CD14-positive monocyte (primary cell): ENCODE measurements around the gene CFAP74. TPM values are rescaled to one million over a fixed set of nuclear protein-coding genes. Genes with fewer than 3 reads are reported as not detected.
"Not testable (repeated sequence)": the region's sequence is repeated elsewhere in the genome, so short reads cannot be mapped to it uniquely, and the experiment has no call there.

Source experiments
- DNase-seq, 3 donors: peaks; one replicate each; pipeline ENCODE4 v3.0.0-alpha.2; 2011 to 2022
- H2AFZ ChIP-seq: 2 replicates; pipeline ENCODE4 v1.6.0; 2012; ENCODE audit warnings: mild to moderate bottlenecking, low read depth, low read length, inconsistent platforms; ENCODE audit not compliant: insufficient read depth, poor library complexity, severe bottlenecking
- H3K27ac ChIP-seq, 2 donors: 1 replicate in 1 of 2; 2 replicates in 1 of 2; pipeline ENCODE4 v1.5.1; 2012 to 2013; ENCODE audit warnings: low read length in 2 of 2, control low read depth in 1 of 2, inconsistent platforms in 1 of 2, low read depth in 1 of 2, mild to moderate bottlenecking in 1 of 2
- H3K27me3 ChIP-seq, 2 donors: one replicate each; pipeline versions ENCODE4 v1.6.0 to v1.6.1; 2011 to 2013; ENCODE audit warnings: low read length in 2 of 2; ENCODE audit not compliant: control insufficient read depth in 2 of 2, insufficient read depth in 2 of 2
- H3K36me3 ChIP-seq, 2 donors: replicated peaks in 1 of 2; 1 replicate in 1 of 2; 2 replicates in 1 of 2; pipeline versions ENCODE4 v1.5.1 to v1.6.1; 2012 to 2013; ENCODE audit warnings: low read length in 2 of 2, control low read depth in 1 of 2, inconsistent platforms in 1 of 2, mild to moderate bottlenecking in 1 of 2; ENCODE audit not compliant: insufficient read depth in 2 of 2, control insufficient read depth in 1 of 2
- H3K4me1 ChIP-seq, 2 donors: 1 replicate in 1 of 2; 2 replicates in 1 of 2; pipeline versions ENCODE4 v1.5.1 to v1.6.1; 2012 to 2013; ENCODE audit warnings: low read length in 2 of 2, control low read depth in 1 of 2, inconsistent platforms in 1 of 2, mild to moderate bottlenecking in 1 of 2, moderate library complexity in 1 of 2; ENCODE audit not compliant: insufficient read depth in 2 of 2, control insufficient read depth in 1 of 2
- H3K4me2 ChIP-seq: replicated peaks from 2 replicates; pipeline ENCODE3; 2012; ENCODE audit warnings: low read length, moderate library complexity, mild to moderate bottlenecking; ENCODE audit not compliant: poor library complexity, severe bottlenecking; ENCODE audit errors: extremely low read depth
- H3K4me3 ChIP-seq, 3 experiments: fragments of 200-600 bp in 1 of 3; sonication (generic) in 1 of 3; replicated peaks in 1 of 3; 1 replicate in 2 of 3; 2 replicates in 1 of 3; pipeline ENCODE4 v1.5.1; 2011 to 2013; ENCODE audit warnings: low read length in 3 of 3, mild to moderate bottlenecking in 3 of 3, control low read depth in 2 of 3, low read depth in 2 of 3, inconsistent platforms in 1 of 3, moderate library complexity in 1 of 3
- H3K79me2 ChIP-seq: 2 replicates; pipeline ENCODE4 v1.6.0; 2012; ENCODE audit warnings: mild to moderate bottlenecking, control low read depth, inconsistent platforms, low read length, moderate library complexity; ENCODE audit not compliant: insufficient read depth
- H3K9ac ChIP-seq: 2 replicates; pipeline ENCODE4 v1.6.0; 2017; ENCODE audit warnings: low read length, mild to moderate bottlenecking; ENCODE audit not compliant: insufficient read depth, poor library complexity, severe bottlenecking
- H3K9me3 ChIP-seq, 2 donors: replicated peaks in 1 of 2; 1 replicate in 1 of 2; 2 replicates in 1 of 2; pipeline versions ENCODE4 v1.5.1 to v1.6.1; 2012 to 2013; ENCODE audit warnings: low read length in 2 of 2, control low read depth in 1 of 2; ENCODE audit not compliant: control insufficient read depth in 1 of 2, insufficient read depth in 1 of 2
- H4K20me1 ChIP-seq: 2 replicates; pipeline ENCODE4 v1.6.0; 2012; ENCODE audit warnings: mild to moderate bottlenecking, low read length, control low read depth, moderate library complexity; ENCODE audit not compliant: insufficient read depth
- H3K27ac Mint-ChIP-seq, 7 donors: one replicate each; pipeline ENCODE4 v1.8.0; 2020; ENCODE audit warnings: mild to moderate bottlenecking in 7 of 7, mixed read lengths in 7 of 7, moderate library complexity in 6 of 7, inconsistent platforms in 2 of 7
- H3K27me3 Mint-ChIP-seq, 3 donors: one replicate each; pipeline ENCODE4 v1.8.0; 2021 to 2022; ENCODE audit warnings: low read depth in 3 of 3, mild to moderate bottlenecking in 3 of 3, mixed read lengths in 3 of 3, moderate library complexity in 3 of 3, inconsistent platforms in 1 of 3
- H3K36me3 Mint-ChIP-seq, 2 donors: one replicate each; pipeline ENCODE4 v1.8.0; 2020; ENCODE audit warnings: mixed read lengths in 2 of 2, inconsistent platforms in 1 of 2, mild to moderate bottlenecking in 1 of 2
- H3K4me1 Mint-ChIP-seq: one replicate; pipeline ENCODE4 v1.8.0; 2020; ENCODE audit warnings: mild to moderate bottlenecking, mixed read lengths
- H3K4me3 Mint-ChIP-seq, 2 donors: one replicate each; pipeline ENCODE4 v1.8.0; 2020; ENCODE audit warnings: mild to moderate bottlenecking in 2 of 2, mixed read lengths in 2 of 2, moderate library complexity in 1 of 2
- H3K9me3 Mint-ChIP-seq, 7 donors: one replicate each; pipeline ENCODE4 v1.8.0; 2020 to 2022; ENCODE audit warnings: mixed read lengths in 7 of 7, mild to moderate bottlenecking in 6 of 7, moderate library complexity in 6 of 7, inconsistent platforms in 2 of 7
- CTCF ChIP-seq: fragments of 200-600 bp; IDR thresholded peaks from one replicate; pipeline ENCODE4 v1.8.0; 2022; ENCODE audit warnings: antibody characterized with exemption, mild to moderate bottlenecking
- WGBS: methylation state at CpG from one replicate; pipeline ENCODE4 v1.1.5; 2013; ENCODE audit warnings: missing lambda C conversion rate; ENCODE audit not compliant: insufficient coverage; 5-methylcytosine and 5-hydroxymethylcytosine counted together
- intact Hi-C, 2 donors: fragments of 100-400 bp; cut with micrococcal nuclease; formaldehyde crosslinking; loops; one replicate each; pipeline versions ENCODE4 v1.15.0 to v1.15.1; 2023
- polyA plus RNA-seq, 3 donors: library from polyadenylated mRNA; depleted of rRNA in 1 of 3; unstranded in 2 of 3; stranded (reverse) in 1 of 3; fragments of 300-500 nt in 2 of 3; fragments of >200 nt in 1 of 3; fragmentation: Illumina TruSeq in 2 of 3; gene quantifications; 1 replicate in 2 of 3; 2 replicates in 1 of 3; pipeline ENCODE4 v1.2.3, GENCODE V29; 2012 to 2021

The CFAP74 gene
- polyA plus RNA-seq, 3 donors, result not detected

- 90% methylated on average over 31 of the region's 36 CpGs for WGBS
- Histone ChIP-seq H3K4me1 (no peaks in the 10 kb centered on the region), H2AFZ (no peak overlapping the region), H3K27ac (no peak overlapping the region), H4K20me1 (no peaks in the 10 kb centered on the region), H3K4me3 (no peak overlapping the region), H3K9ac (no peak overlapping the region), H3K4me2 (no peak overlapping the region), H3K27me3 (no peaks in the 10 kb centered on the region), H3K9me3 (peaks cover 10 to 38% of the 10 kb centered on the region in 2 donors), H3K79me2 (no peaks in the 10 kb centered on the region), H3K36me3 (no peaks in the 10 kb centered on the region)
- no peak overlapping the region for H3K4me3 Mint-ChIP-seq
- H3K27me3 Mint-ChIP-seq, result peaks cover 0 to 3% (median 2%) of the 10 kb centered on the region in 3 donors
- H3K27ac Mint-ChIP-seq, result no peak overlapping the region
- H3K36me3 Mint-ChIP-seq, result no peaks in the 10 kb centered on the region
- DNase-seq, result no peak
- no peaks in the 10 kb centered on the region for H3K4me1 Mint-ChIP-seq
- intact Hi-C loops, result no loop called here
- H3K9me3 Mint-ChIP-seq, result peaks cover 12 to 29% (median 21%) of the 10 kb centered on the region in 7 donors
- no peak for TF ChIP-seq CTCF
Observed at GRCh38 chr1:1982379-1983232, 21.0 kb downstream of the CFAP74 start.

DNA sequence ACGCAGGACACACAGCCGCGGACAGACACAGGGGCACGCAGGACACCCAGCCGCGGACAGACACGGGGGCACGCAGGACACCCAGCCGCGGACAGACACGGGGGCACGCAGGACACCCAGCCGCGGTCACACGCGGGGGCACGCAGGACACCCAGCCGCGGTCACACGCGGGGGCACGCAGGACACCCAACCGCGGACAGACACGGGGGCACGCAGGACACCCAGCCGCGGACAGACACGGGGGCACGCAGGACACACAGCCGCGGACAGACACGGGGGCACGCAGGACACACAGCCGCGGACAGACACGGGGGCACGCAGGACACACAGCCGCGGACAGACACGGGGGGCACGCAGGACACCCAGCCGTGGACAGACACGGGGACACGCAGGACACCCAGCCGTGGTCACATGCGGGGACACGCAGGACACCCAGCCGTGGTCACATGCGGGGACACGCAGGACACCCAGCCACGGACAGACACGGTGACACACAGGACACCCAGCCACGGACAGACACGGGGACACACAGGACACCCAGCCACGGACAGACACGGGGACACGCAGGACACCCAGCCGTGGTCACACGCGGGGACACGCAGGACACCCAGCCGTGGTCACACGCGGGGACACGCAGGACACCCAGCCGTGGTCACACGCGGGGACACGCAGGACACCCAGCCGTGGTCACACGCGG is 21.8 kb downstream of the CFAP74 start:
- peaks cover 10 to 38% of the 10 kb centered on the region in 2 donors for H3K9me3 ChIP-seq
- H3K4me3 Mint-ChIP-seq, DNase-seq, H3K9ac ChIP-seq, H3K27me3 Mint-ChIP-seq, H3K27ac ChIP-seq, H3K36me3 Mint-ChIP-seq, H3K79me2 ChIP-seq, H4K20me1 ChIP-seq, H3K27ac Mint-ChIP-seq, H3K27me3 ChIP-seq, H3K4me2 ChIP-seq, H3K36me3 ChIP-seq, H3K4me1 ChIP-seq, H3K4me1 Mint-ChIP-seq, H3K4me3 ChIP-seq, H2AFZ ChIP-seq, intact Hi-C loops: not testable (repeated sequence)
- WGBS, result 91% methylated on average over 32 of the region's 73 CpGs
- peaks cover 12 to 29% (median 21%) of the 10 kb centered on the region in 7 donors for H3K9me3 Mint-ChIP-seq
